ENCODE measurements around the gene SMIM31. TPM values are rescaled to one million over a fixed set of nuclear protein-coding genes. Genes with fewer than 3 reads are reported as not detected.

SMIM31 gene
- polyA plus RNA-seq, 3 donors, result not detected

- whole genome bisulfite sequencing (ENCODE audit: insufficient coverage), result no CpG with 5 or more reads among the region's 2 CpGs
- H3K27ac Mint-ChIP-seq, result no peak overlapping the region
- no peak for TF ChIP-seq CTCF (IDR thresholded peaks at IDR 0.05)
Measured at GRCh38 chr4:164813554-164813953, 59.6 kb downstream of the SMIM31 start.

GRCh38 chr4:164815711-164816110 lies 61.8 kb downstream of the SMIM31 start:
- no peak for TF ChIP-seq CTCF (IDR thresholded peaks at IDR 0.05)
- H3K4me3 Mint-ChIP-seq, result no peak overlapping the region
- H3K9me3 Mint-ChIP-seq, result peaks cover 0 to 2% (median 0%) of the 10 kb centered on the region in 7 donors
- H4K20me1 ChIP-seq (ENCODE audit: insufficient read depth, low read length), result no peaks in the 10 kb centered on the region
- no peaks in the 10 kb centered on the region for H3K36me3 ChIP-seq (replicated peaks in 1 of 2; ENCODE audit: control insufficient read depth in 1 of 2, insufficient read depth in 2 of 2, low read length in 2 of 2)
- H3K4me3 ChIP-seq (replicated peaks in 1 of 3; ENCODE audit: low read depth in 2 of 3, low read length in 3 of 3), result no peak overlapping the region
- H3K4me1 Mint-ChIP-seq, result no peaks in the 10 kb centered on the region
- H3K27me3 ChIP-seq (ENCODE audit: control insufficient read depth in 2 of 2, insufficient read depth in 2 of 2, low read length in 2 of 2), result no peaks in the 10 kb centered on the region
- intact Hi-C loops (cut with micrococcal nuclease), result no loop called here
- H3K27ac Mint-ChIP-seq, result no peak overlapping the region
- peaks cover 0 to 2% (median 0%) of the 10 kb centered on the region in 3 donors for H3K27me3 Mint-ChIP-seq (ENCODE audit: low read depth in 3 of 3)
- H3K4me1 ChIP-seq (ENCODE audit: control insufficient read depth in 1 of 2, insufficient read depth in 2 of 2, low read length in 2 of 2), result no peaks in the 10 kb centered on the region
- H3K9ac ChIP-seq (ENCODE audit: insufficient read depth, low read length, poor library complexity, severe bottlenecking), result no peak overlapping the region
- H2AFZ ChIP-seq (ENCODE audit: insufficient read depth, low read depth, low read length, poor library complexity, severe bottlenecking), result no peak overlapping the region
- H3K27ac ChIP-seq (ENCODE audit: low read depth in 1 of 2, low read length in 2 of 2), result no peak overlapping the region
- DNase-seq, result no peak
- H3K9me3 ChIP-seq (replicated peaks in 1 of 2; ENCODE audit: control insufficient read depth in 1 of 2, insufficient read depth in 1 of 2, low read length in 2 of 2), result no peaks in the 10 kb centered on the region
- no CpG with 5 or more reads among the region's 1 CpG for WGBS (ENCODE audit: insufficient coverage)
- H3K36me3 Mint-ChIP-seq, result no peaks in the 10 kb centered on the region
- no peaks in the 10 kb centered on the region for H3K79me2 ChIP-seq (ENCODE audit: insufficient read depth, low read length)
- no peak overlapping the region for H3K4me2 ChIP-seq (replicated peaks; ENCODE audit: extremely low read depth, low read length, poor library complexity, severe bottlenecking)

More at GRCh38 chr4:164813554-164813953, 59.6 kb downstream of the SMIM31 start:
- Mint-ChIP-seq H3K4me1 (no peaks in the 10 kb centered on the region), H3K4me3 (no peak overlapping the region), H3K9me3 (peaks cover 0 to 3% (median 0%) of the 10 kb centered on the region in 7 donors), H3K36me3 (no peaks in the 10 kb centered on the region), H3K27me3 (ENCODE audit: low read depth in 3 of 3) (peaks cover 0 to 2% (median 0%) of the 10 kb centered on the region in 3 donors)
- DNase-seq, result no peak
- H3K79me2 ChIP-seq (ENCODE audit: insufficient read depth, low read length), result no peaks in the 10 kb centered on the region
- no peak overlapping the region for H2AFZ ChIP-seq (ENCODE audit: insufficient read depth, low read depth, low read length, poor library complexity, severe bottlenecking)
- H3K9me3 ChIP-seq (replicated peaks in 1 of 2; ENCODE audit: control insufficient read depth in 1 of 2, insufficient read depth in 1 of 2, low read length in 2 of 2), result no peaks in the 10 kb centered on the region
- H3K4me3 ChIP-seq (replicated peaks in 1 of 3; ENCODE audit: low read depth in 2 of 3, low read length in 3 of 3), result no peak overlapping the region
- no peaks in the 10 kb centered on the region for H3K4me1 ChIP-seq (ENCODE audit: control insufficient read depth in 1 of 2, insufficient read depth in 2 of 2, low read length in 2 of 2)
- H3K27ac ChIP-seq (ENCODE audit: low read depth in 1 of 2, low read length in 2 of 2), result no peak overlapping the region
- no peak overlapping the region for H3K4me2 ChIP-seq (replicated peaks; ENCODE audit: extremely low read depth, low read length, poor library complexity, severe bottlenecking)
- H3K9ac ChIP-seq (ENCODE audit: insufficient read depth, low read length, poor library complexity, severe bottlenecking), result no peak overlapping the region
- no peaks in the 10 kb centered on the region for H3K27me3 ChIP-seq (ENCODE audit: control insufficient read depth in 2 of 2, insufficient read depth in 2 of 2, low read length in 2 of 2)
- intact Hi-C loops (cut with micrococcal nuclease), result no loop called here
- no peaks in the 10 kb centered on the region for H4K20me1 ChIP-seq (ENCODE audit: insufficient read depth, low read length)
- no peaks in the 10 kb centered on the region for H3K36me3 ChIP-seq (replicated peaks in 1 of 2; ENCODE audit: control insufficient read depth in 1 of 2, insufficient read depth in 2 of 2, low read length in 2 of 2)
